Right atrium auricular region (tissue), 2 donors: ENCODE results near the gene PLGLB1. TPM values are rescaled to one million over a fixed set of nuclear protein-coding genes. Genes with fewer than 3 reads are reported as not detected.
"Not testable (repeated sequence)": the region's sequence is repeated elsewhere in the genome, so short reads cannot be mapped to it uniquely, and the experiment has no call there.

Experiments used
- DNase-seq: peaks from one replicate; pipeline ENCODE4 v3.0.0-alpha.2; 2019; ENCODE audit warnings: low spot score
- H3K27ac ChIP-seq, 2 donors: fragments of 200-600 bp; sonication (generic); 1 replicate in 1 of 2; 2 replicates in 1 of 2; pipeline ENCODE4 v1.5.1; 2016 to 2019
- H3K27me3 ChIP-seq, 2 donors: fragments of 200-600 bp; sonication (generic); one replicate each; pipeline versions ENCODE4 v1.5.1 to v1.6.0; 2017 to 2019
- H3K36me3 ChIP-seq: fragments of 200-600 bp; sonication (generic); one replicate; pipeline ENCODE4 v1.5.1; 2016
- H3K4me1 ChIP-seq, 2 donors: fragments of 200-600 bp; sonication (generic); one replicate each; pipeline versions ENCODE4 v1.5.1 to v1.6.0; 2017 to 2019
- H3K4me3 ChIP-seq, 2 donors: fragments of 200-600 bp; sonication (generic); 1 replicate in 1 of 2; 2 replicates in 1 of 2; pipeline ENCODE4 v1.5.1; 2017 to 2019; ENCODE audit warnings: mild to moderate bottlenecking in 1 of 2, moderate library complexity in 1 of 2
- H3K9me3 ChIP-seq, 2 donors: fragments of 200-600 bp; sonication (generic); one replicate each; pipeline ENCODE4 v1.5.1; 2019
- total RNA-seq, 2 donors: library from RNA; depleted of rRNA; stranded (reverse); fragments of >200 nt; gene quantifications; one replicate each; pipeline ENCODE4 v1.1.0, GENCODE V29; 2016

PLGLB1 gene
- total RNA-seq, 2 donors from 2014 or later = 0.85 TPM; not detected in 1

GRCh38 chr2:87014489-87015169 is 7.0 kb downstream of the PLGLB1 start:
- H3K9me3 ChIP-seq, H3K36me3 ChIP-seq, H3K27me3 ChIP-seq, H3K4me3 ChIP-seq, H3K4me1 ChIP-seq, H3K27ac ChIP-seq, DNase-seq: not testable (repeated sequence)

DNA sequence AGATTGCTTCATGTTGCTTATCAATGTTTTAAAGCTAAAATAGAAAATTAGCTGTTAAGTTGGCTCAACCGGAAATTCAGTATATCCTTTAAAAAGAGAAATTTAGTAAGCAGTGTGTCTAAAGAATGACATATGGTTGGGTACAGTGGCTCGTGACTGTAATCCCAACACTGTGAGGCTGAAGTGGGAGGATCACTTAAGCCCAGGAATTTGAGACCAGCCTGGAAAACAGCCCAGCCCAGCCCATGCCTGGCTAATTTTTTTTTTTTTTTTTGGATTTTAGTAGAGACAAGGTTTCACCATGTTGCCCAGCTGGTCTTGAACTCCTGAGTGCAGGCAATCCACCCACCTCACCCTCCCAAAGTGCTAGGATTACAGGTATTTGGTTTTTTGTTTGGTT is 17.2 kb downstream of the PLGLB1 start:
- not testable (repeated sequence) for H3K36me3 ChIP-seq, H3K4me1 ChIP-seq, H3K27me3 ChIP-seq, DNase-seq, H3K9me3 ChIP-seq, H3K27ac ChIP-seq, H3K4me3 ChIP-seq

Other genes starting within 250 kb of the PLGLB1 start
- under 1 TPM; 0.39 to 0.52 TPM for gene CD8A, start 230.9 kb downstream of the PLGLB1 start, total RNA-seq
- under 1 TPM; 0.33 to 0.75 TPM for gene CD8B, start 160.0 kb downstream of the PLGLB1 start, total RNA-seq
- gene RGPD1, start 79.7 kb downstream of the PLGLB1 start, total RNA-seq = 1 to 10 TPM in 1 of 2 donors, under 1 TPM in 1; 0.48 to 1.3 TPM